Measurements from ENCODE around the gene PJVK. TPM values are rescaled to one million over a fixed set of nuclear protein-coding genes. Genes with fewer than 3 reads are reported as not detected.
A peak's percentile ranks its signal among the peaks of the same experiment; 100 is the strongest.

The PJVK gene
- total and polyA plus RNA-seq, 2 of the 13 experiments (the other 11 are each of a cell fraction or from before 2014, with no cell fraction given) = 1.2 to 2.6 TPM

- peak; percentile 86; the same call in 1 of the 2 replicates for TF ChIP-seq ZBTB1 (CRISPR knock-in tag; IDR thresholded peaks at IDR 0.05; ENCODE audit: borderline replicate concordance)
- TF ChIP-seq, protein P1, sequence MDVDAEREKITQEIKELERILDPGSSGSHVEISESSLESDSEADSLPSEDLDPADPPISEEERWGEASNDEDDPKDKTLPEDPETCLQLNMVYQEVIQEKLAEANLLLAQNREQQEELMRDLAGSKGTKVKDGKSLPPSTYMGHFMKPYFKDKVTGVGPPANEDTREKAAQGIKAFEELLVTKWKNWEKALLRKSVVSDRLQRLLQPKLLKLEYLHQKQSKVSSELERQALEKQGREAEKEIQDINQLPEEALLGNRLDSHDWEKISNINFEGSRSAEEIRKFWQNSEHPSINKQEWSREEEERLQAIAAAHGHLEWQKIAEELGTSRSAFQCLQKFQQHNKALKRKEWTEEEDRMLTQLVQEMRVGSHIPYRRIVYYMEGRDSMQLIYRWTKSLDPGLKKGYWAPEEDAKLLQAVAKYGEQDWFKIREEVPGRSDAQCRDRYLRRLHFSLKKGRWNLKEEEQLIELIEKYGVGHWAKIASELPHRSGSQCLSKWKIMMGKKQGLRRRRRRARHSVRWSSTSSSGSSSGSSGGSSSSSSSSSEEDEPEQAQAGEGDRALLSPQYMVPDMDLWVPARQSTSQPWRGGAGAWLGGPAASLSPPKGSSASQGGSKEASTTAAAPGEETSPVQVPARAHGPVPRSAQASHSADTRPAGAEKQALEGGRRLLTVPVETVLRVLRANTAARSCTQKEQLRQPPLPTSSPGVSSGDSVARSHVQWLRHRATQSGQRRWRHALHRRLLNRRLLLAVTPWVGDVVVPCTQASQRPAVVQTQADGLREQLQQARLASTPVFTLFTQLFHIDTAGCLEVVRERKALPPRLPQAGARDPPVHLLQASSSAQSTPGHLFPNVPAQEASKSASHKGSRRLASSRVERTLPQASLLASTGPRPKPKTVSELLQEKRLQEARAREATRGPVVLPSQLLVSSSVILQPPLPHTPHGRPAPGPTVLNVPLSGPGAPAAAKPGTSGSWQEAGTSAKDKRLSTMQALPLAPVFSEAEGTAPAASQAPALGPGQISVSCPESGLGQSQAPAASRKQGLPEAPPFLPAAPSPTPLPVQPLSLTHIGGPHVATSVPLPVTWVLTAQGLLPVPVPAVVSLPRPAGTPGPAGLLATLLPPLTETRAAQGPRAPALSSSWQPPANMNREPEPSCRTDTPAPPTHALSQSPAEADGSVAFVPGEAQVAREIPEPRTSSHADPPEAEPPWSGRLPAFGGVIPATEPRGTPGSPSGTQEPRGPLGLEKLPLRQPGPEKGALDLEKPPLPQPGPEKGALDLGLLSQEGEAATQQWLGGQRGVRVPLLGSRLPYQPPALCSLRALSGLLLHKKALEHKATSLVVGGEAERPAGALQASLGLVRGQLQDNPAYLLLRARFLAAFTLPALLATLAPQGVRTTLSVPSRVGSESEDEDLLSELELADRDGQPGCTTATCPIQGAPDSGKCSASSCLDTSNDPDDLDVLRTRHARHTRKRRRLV (CRISPR knock-in tag; IDR thresholded peaks at IDR 0.05) = peak; percentile 76
- TF ChIP-seq DMTF1 (CRISPR knock-in tag; IDR thresholded peaks at IDR 0.05) = no peak
- no peak; the same call in 1 of the 2 replicates for TF ChIP-seq ZNF678 (CRISPR knock-in tag; IDR thresholded peaks at IDR 0.05)
- peak; percentile 52; the same call in 1 of the 2 replicates for TF ChIP-seq ZNF264 (CRISPR knock-in tag; IDR thresholded peaks at IDR 0.05)
- TF ChIP-seq EZH2 (conservative IDR thresholded peaks at IDR 0.05; ENCODE audit: low read depth, low read length) = no peak
- no peak for TF ChIP-seq HNRNPH1 (optimal IDR thresholded peaks at IDR 0.05; ENCODE audit: low read depth, low read length)
- TF ChIP-seq ISX (CRISPR knock-in tag; conservative IDR thresholded peaks at IDR 0.05) = peak; percentile 91; the same call in 1 of the 2 replicates
- TF ChIP-seq HDAC6 (IDR thresholded peaks at IDR 0.05; ENCODE audit: low read depth, low read length) = no peak
- 0 out of 2 replicates have a peak, but pooled peaks have one; percentile 63 for TF ChIP-seq ZNF362 (CRISPR knock-in tag; IDR thresholded peaks at IDR 0.05; ENCODE audit: borderline replicate concordance)
- no peak for TF ChIP-seq ZNF207 (IDR thresholded peaks at IDR 0.05; ENCODE audit: borderline replicate concordance)
- no peak for TF ChIP-seq SKIL (CRISPR knock-in tag; IDR thresholded peaks at IDR 0.05; ENCODE audit: borderline replicate concordance)
- 0 out of 2 replicates have a peak, but pooled peaks have one; percentile 35 for TF ChIP-seq RFXANK (CRISPR knock-in tag; IDR thresholded peaks at IDR 0.05)
Measured at GRCh38 chr2:178478439-178479274, 27.5 kb downstream of the PJVK start, which contains the start of gene FKBP7 (continued).
